Inferior parietal cortex (tissue), 1 donor: ENCODE measurements around the gene MTHFD1.
A peak's percentile ranks its signal among the peaks of the same experiment; 100 is the strongest.

Experiments used
- DNase-seq: peaks from one replicate; pipeline ENCODE4 v3.0.0-alpha.2; 2016; ENCODE audit errors: extremely low spot score

MTHFD1 gene

DNA sequence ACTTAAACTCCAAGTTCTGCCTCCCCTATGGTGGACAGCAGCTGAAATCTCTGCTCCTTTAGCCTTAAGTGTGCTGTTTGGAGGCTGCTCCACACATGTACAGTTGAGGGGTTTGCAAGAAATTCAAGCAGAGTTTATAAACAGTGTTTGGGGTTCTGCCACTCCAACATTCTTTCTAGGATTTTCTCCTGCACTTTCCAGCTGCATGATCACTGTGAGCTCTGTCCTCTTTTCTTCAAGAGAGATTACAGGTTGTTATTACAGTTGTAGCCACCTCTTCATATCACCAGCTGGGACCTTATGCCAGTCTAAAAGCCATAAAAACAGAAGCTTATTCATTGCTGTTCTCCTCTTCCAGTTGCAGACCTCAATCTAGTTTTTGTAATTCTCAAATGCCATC, 107.1 kb downstream of the MTHFD1 start:
- no peak for DNase-seq

DNA sequence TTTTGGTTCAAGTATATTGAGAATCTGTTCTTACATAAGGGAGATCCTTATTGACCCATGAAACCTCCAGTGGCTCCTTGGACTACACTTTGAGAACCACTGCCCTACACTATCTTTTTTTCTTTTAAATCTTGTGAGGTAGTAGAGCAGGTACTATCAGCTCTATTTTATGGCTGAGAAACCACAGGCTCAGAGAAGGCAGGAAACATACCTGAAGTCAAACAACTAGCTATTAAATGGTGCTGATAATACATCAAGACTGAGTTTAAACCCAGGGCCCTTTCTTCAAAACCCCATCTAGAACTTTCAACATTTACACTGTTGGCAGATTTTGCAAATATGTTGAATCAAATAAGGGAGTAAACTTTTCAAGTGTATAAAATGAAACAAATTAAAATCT, 108.6 kb downstream of the MTHFD1 start:
- no peak for DNase-seq

DNA sequence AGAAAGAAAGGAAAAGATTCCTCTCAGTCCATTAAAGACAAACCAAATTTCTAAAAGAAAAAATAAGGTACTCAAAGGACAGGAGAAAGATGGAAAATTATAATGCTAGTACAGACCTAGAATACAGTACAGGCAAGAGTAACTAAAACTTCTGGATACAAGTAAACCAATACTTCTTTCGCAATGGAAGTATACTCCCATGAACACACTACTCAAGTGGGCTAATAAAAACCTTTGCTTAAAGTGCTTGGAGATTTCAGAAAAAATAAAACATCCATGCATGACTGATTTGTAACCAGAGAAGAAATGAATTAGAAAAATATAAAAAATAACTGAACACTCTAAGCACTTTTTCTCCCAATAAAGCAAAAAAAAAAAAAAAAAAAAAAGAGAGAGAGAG, 111.9 kb downstream of the MTHFD1 start:
- DNase-seq = no peak

DNA sequence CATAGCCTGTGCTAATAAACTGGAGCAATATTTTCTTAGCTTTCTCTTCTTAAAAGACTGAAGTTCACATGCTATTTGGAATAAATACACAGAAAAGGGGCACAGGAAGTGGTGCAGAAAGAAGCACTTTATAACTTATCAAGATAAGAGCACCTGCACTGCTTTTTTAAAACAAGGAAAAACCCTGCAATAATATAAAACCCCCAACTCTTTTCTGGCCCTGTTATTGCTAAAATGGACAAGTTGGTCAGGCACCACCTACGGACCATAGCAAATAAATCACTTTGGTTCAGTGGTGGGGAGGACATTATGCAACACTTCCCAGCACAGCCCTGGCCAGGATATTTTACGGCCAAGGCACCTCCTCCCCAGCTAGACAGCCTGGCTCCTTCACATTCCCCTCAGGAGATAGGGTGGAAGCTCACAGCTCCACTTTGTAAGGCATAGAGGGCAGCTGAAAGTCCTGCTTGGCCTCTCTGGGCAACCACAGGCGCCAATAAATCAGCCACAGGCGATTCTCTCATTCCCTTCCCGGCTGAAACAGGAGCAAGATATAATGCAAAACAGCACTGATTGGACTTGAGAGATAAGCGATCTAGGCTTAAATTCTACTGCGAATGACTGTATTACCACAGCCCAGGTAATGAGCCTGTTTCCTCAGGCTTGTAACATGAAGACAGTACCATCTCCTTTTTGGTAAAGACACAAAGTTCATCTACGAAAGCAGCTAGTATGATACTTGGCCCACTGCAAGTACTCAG, 113.4 kb downstream of the MTHFD1 start:
- DNase-seq = no peak

DNA sequence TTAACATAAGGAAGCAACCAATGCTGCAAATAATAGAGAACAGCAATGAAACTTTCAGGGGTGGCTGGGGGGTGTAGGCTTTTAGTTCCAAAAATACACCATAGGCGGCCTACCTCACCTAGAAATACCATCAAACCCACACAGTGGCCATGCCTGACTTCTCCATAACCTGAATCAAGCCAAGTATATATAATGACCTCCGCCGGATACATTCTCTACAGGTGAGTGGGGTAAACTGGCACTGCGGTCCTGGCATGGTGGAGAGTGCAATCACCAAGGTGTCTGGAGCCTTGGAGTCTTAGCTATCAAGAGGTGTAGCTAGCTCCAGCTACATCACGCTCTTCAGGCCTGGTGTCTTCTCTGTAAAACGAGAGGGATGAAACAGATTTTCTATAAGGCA, 114.3 kb downstream of the MTHFD1 start:
- no peak for DNase-seq

DNA sequence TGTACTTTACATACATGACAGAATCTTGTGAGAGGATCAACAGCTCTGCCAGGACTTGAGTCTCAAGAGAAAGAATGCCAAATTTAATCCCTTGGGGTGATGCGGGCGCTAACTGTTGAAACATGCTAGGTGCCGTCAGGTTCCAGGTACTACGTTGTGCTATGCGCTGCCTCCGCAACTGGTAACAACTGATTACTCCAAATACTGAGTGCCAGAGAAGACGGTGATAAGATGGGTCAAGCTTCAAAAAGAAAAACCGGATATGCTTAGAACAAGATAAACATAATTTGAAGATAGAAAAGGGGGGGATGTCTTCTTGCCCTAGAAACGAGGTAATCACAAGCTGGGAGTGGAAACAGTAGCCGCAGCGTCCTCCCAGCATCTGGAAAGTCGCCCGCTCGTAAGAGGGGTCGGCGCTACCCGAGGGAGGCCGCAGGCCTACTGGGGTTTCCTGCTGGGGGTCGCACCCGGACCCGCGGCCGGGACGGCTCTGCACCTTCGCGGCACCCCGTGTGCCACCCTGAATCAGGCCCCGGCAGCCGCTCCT, 114.8 kb downstream of the MTHFD1 start:
- DNase-seq = no peak

DNA sequence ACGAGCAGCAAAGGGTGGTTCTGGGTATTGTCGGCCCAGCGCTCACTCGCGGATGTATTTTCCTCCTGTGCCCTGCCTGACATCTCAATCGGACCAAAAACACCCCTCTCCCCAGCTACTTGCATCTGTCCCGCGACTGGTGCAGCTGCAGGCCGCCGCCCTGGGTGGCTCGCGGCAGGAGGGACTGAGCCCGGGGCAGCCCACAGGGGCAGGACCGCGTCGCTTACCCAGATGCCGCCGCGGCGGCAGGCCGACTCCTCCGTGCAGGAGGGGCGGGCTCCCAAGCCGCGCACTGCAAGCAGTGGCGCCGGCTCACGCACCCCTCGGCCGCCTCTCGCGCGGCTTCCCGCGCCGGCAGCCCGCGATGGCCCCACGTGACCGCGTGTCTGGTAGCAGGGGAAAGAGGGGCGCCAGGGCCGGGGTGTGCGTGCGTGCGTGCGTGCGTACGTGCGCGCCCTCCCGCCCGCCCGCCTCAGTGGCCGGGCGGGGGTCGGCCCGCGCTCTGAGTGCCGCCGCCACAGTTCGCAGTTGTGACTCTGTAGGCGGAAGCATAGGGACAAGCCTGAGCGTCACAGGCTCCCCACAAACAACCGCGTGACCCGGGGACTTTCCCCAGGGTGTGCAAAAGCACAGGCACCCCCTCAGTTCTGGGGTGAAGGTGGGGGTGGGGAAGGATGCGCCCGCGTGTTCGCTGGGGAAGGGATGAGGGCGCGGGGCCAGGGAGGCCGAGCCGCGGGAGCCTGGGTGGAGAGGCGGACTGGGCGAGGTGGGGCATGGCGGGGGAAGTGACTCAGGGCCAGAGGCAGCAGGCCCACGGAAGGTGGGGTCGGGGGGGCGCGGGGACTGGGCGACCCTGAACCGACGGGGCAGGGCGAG, 115.5 kb downstream of the MTHFD1 start, which contains the start of gene ZBTB25:
ZBTB25 (minus strand) TSS at position 405 of the 876 bp plus-strand sequence. CDS start 13,305 bp downstream, outside the sequence.
- peak; percentile 85 for DNase-seq

DNA sequence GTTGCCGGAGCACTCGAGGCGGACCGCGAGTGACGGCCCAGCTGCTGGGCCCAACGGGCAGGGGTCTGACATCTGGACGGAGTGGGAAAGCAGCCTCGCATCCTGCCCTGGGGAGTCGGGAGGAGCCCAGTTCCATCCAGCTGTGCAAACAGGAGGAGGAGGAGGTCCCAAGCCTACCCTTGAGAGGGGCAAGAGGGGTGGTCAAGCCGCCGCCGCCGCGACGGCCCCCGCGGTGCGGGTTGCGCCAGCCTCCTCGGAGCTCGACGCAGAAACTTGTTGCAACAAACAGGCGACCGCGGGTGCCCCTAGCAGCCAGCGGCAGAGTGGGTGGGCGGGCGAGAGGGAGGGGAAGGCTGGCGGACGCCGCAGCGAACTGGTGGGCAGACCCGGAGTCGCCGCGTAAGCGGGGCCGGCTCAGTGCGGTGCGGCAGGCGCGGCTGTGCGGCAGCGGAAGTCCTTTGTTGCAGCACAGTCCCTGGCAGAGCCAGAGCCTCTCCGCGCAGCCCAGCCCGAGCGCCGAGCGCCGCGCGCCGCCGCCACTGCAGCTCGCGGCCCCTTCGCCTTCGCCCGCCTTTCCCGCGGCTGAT, 116.2 kb downstream of the MTHFD1 start, which contains the start of gene ZBTB1:
ZBTB1 (plus strand) TSS at position 461 of the 587 bp plus-strand sequence. CDS start 16,735 bp downstream, outside the sequence.
- peak; percentile 62 for DNase-seq

DNA sequence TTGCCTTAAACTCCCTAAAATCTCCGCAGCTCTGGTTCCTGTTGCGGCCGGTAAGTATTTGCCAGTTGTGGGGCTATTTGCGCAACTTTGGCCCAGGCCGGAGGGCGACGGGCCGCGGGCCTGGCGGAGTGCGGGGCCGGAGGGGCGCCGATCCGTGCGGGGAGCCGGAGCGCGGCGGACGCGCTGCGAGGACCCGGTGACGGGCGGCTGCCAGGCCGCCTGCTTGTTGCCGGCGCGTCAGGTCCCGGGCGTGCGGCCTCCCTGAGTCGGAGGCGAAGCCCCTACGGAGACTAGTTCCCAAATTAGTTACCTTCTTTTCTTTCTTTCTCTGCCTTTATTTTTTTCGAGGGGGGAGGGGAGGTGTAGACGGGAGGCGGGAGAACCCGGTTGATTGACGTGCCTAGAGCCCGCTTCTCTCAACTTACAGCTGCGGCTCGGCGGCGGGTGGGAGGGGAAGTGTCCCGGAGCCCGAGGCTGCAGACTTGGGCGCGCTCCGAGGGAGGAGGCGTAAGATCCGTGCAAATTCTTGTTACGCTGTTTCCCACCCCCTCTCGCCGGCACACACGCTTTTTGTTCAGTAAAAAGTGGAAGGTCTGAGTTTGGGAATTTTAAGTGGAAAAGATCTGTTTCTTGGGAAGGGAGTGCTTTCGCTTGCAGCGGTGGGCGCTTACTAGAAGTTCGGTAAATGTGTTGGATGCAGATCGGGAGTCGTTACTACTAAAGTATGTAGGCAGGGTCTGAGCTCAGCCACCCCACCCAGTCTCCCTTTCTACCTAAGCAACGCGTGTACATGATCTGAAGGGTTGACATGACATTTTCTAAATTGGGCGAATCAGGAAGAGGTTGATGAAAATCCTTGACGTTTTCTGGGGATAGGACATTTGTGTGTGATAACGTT, 117.0 kb downstream of the MTHFD1 start:
- DNase-seq = peak; percentile 72

DNA sequence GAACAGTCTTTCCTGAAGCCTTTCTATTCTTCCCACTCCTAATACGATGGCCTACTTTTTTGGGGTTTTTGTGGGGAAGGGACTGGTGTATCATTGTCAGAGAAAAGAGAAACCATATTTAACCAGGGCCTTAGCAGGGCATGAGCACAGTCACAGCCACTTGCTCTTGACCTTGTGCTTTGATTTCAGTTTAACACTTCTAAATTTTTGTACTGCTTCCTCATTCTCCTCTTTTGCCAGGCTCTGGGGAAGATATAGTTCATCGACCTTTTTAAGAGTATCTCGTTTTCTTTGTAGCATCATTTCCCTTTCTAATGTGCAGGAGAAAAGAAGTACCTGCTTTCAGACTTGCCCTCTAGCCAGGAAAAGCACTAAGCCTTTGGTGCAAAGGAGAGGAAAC, 118.6 kb downstream of the MTHFD1 start:
- no peak for DNase-seq

DNA sequence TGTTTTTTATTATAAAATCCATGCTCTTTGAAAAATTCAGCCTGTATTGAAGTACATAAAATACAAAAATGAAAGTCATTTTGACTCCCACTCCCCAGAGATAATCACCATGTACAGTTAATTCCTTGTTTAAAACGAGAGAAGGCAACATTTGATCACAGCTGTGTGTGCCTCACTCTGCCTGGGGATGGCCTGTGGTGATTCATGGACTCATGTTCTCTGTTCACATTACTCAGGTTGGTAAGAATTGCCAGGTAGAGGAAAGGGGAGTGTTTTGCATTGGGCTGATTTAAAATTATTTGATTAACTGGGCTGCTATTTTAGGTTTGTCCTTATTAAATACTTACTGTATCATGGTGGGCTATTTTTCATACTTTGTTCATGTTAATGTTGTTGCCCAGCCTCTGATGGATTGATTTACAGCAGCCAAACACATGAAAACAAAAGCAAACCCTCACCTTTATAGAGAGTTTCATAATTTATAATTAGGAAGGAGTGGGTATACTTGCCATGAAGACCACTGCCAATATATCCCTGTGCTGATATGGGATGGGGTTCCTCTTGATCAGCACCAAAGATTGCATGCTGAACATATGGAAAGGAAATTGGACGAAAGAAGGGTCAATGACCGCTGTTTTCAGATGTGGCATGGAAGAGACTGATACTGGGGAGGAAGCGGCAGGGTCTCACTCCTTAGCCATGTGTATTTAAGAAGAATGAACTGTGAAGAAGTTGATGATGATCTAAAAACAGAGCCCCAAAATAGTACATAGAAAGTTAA, 119.4 kb downstream of the MTHFD1 start:
- DNase-seq = no peak

DNA sequence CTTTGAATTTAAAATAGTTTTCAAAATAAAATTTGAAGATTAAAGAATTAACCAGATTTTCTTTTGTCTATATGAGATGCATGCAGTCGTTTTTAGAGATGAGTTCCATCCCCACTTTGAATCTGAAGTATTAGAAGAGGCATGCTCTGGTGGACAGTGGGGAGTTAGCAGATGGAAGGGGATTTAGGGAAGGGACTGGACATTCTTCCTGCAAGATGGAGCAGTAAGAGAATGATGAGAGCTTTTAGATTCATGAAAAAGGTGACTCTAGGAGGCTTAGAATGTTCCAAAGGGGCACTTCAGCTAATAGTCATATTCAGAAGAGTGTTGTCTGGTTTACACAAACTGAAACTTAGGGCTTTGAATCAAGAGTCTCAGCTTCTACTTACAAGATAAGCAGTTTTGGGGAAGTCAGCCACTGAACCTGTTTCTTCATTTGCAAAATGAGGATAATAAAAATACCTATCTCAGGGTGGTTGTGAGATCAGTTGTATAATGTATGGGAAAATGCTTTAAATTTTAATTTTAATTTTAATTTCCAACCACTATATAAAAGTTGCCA, 120.1 kb downstream of the MTHFD1 start:
- no peak for DNase-seq

DNA sequence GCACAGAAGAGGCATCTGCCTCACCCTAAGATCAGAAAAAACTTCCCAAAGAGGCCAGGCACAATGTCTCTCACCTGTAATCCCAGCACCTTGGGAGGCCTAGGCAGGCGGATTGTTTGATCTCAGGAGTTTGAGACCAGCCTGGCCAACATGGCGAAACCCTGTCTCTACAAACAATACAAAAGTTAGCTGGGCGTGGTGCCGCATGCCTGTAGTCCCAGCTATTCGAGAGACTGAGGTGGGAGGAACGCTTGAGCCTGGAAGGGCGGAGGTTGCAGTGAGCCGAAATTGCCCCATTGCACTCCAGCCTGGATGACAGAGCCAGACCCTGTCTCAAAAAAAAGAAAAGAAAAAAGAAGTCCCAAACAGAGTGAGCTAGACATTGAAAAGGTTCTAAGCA, 120.9 kb downstream of the MTHFD1 start:
- no peak for DNase-seq
